Astrocyte (in vitro differentiated cells and primary cell): ENCODE measurements around the gene TMTC2. TPM values are rescaled to one million over a fixed set of nuclear protein-coding genes. Genes with fewer than 3 reads are reported as not detected.

ENCODE experiments used
- DNase-seq: peaks from one replicate; pipeline ENCODE4 v3.0.0-alpha.2; 2010; ENCODE audit warnings: low read depth
- FAIRE-seq: peaks from 2 replicates; lab custom pipeline; 2011; peaks lifted over from hg19 to GRCh38; lab: Jason Lieb, UNC
- H2AFZ ChIP-seq: 2 replicates; pipeline ENCODE4 v1.6.0; 2012; ENCODE audit warnings: low read depth, low read length, inconsistent platforms
- H3K27ac ChIP-seq: 2 replicates; pipeline ENCODE4 v1.5.1; 2011; ENCODE audit warnings: low read depth, low read length, inconsistent platforms
- H3K27me3 ChIP-seq: 2 replicates; pipeline ENCODE4 v1.6.0; 2011; ENCODE audit warnings: low read length, inconsistent platforms; ENCODE audit not compliant: insufficient read depth
- H3K36me3 ChIP-seq: 2 replicates; pipeline ENCODE4 v1.5.1; 2011; ENCODE audit warnings: low read length, inconsistent platforms; ENCODE audit not compliant: insufficient read depth
- H3K4me1 ChIP-seq: 2 replicates; pipeline ENCODE4 v1.5.1; 2011; ENCODE audit warnings: low read length, inconsistent platforms; ENCODE audit not compliant: insufficient read depth
- H3K4me2 ChIP-seq: 2 replicates; pipeline ENCODE4 v1.6.0; 2012; ENCODE audit warnings: low read length, inconsistent platforms
- H3K4me3 ChIP-seq: 2 replicates; pipeline ENCODE4 v1.5.1; 2011; ENCODE audit warnings: low read depth, mild to moderate bottlenecking, low read length, inconsistent platforms; ENCODE audit not compliant: insufficient read depth
- H3K79me2 ChIP-seq: 2 replicates; pipeline ENCODE4 v1.6.0; 2012; ENCODE audit warnings: mild to moderate bottlenecking, low read length, inconsistent platforms; ENCODE audit not compliant: insufficient read depth
- H3K9ac ChIP-seq: 2 replicates; pipeline ENCODE4 v1.6.0; 2012; ENCODE audit warnings: mild to moderate bottlenecking, low read length, inconsistent platforms
- H3K9me3 ChIP-seq: 2 replicates; pipeline ENCODE4 v1.5.1; 2012; ENCODE audit warnings: low read depth, mild to moderate bottlenecking, low read length, inconsistent platforms; ENCODE audit not compliant: insufficient read depth
- H4K20me1 ChIP-seq: 2 replicates; pipeline ENCODE4 v1.6.0; 2012; ENCODE audit warnings: low read length, inconsistent platforms; ENCODE audit not compliant: insufficient read depth
- H3K27ac Mint-ChIP-seq: one replicate; pipeline ENCODE4 v1.8.0; 2021; ENCODE audit warnings: mild to moderate bottlenecking, mixed read lengths; ENCODE audit not compliant: unreplicated experiment
- H3K27me3 Mint-ChIP-seq: one replicate; pipeline ENCODE4 v1.8.0; 2021; ENCODE audit warnings: low read depth, mixed read lengths; ENCODE audit not compliant: unreplicated experiment
- H3K36me3 Mint-ChIP-seq: one replicate; pipeline ENCODE4 v1.8.0; 2021; ENCODE audit warnings: low read depth, mixed read lengths; ENCODE audit not compliant: unreplicated experiment
- H3K4me1 Mint-ChIP-seq: one replicate; pipeline ENCODE4 v1.8.0; 2021; ENCODE audit warnings: low read depth, mixed read lengths; ENCODE audit not compliant: unreplicated experiment
- H3K4me3 Mint-ChIP-seq: one replicate; pipeline ENCODE4 v1.8.0; 2021; ENCODE audit warnings: mild to moderate bottlenecking, moderate library complexity, mixed read lengths; ENCODE audit not compliant: unreplicated experiment
- H3K9me3 Mint-ChIP-seq: one replicate; pipeline ENCODE4 v1.8.0; 2021; ENCODE audit warnings: mild to moderate bottlenecking, mixed read lengths; ENCODE audit not compliant: unreplicated experiment
- CTCF ChIP-seq: IDR thresholded peaks from 2 replicates; pipeline ENCODE4 v1.5.1; 2011; ENCODE audit warnings: low read depth, mild to moderate bottlenecking, inconsistent platforms, low read length, moderate library complexity; ENCODE audit not compliant: insufficient read depth
- EZH2 ChIP-seq: IDR thresholded peaks from 2 replicates; pipeline ENCODE4 v1.6.1; 2012; ENCODE audit warnings: mild to moderate bottlenecking, low read length, inconsistent platforms; ENCODE audit not compliant: insufficient read depth
- total RNA-seq: library from RNA; stranded (reverse); gene quantifications from 2 replicates; pipeline ENCODE4 v1.2.1, GENCODE V29; 2021

Gene TMTC2
- total RNA-seq, 1 donor from 2014 or later = 2.2 TPM

GRCh38 chr12:82665142-82665923 is 21.4 kb upstream of the TMTC2 start:
- DNase-seq (no peak), FAIRE-seq (no peak)
- Histone ChIP-seq H3K27ac (no peak overlapping the region), H3K27me3 (no peaks in the 10 kb centered on the region), H3K4me1 (no peaks in the 10 kb centered on the region), H3K9ac (no peak overlapping the region), H3K79me2 (no peaks in the 10 kb centered on the region), H2AFZ (no peak overlapping the region), H3K4me3 (no peak overlapping the region), H3K4me2 (no peak overlapping the region), H3K9me3 (no peaks in the 10 kb centered on the region), H4K20me1 (no peaks in the 10 kb centered on the region), H3K36me3 (no peaks in the 10 kb centered on the region)
- Mint-ChIP-seq H3K4me3 (no peak overlapping the region), H3K36me3 (no peaks in the 10 kb centered on the region), H3K4me1 (peaks cover 9% of the 10 kb centered on the region), H3K27me3 (peaks cover 2% of the 10 kb centered on the region), H3K27ac (no peak overlapping the region), H3K9me3 (no peaks in the 10 kb centered on the region)
- TF ChIP-seq EZH2 (no peak), CTCF (no peak)

- H3K79me2 ChIP-seq = no peaks in the 10 kb centered on the region
- no peak overlapping the region for H3K9ac ChIP-seq
- no peaks in the 10 kb centered on the region for H3K27me3 ChIP-seq
- H3K27ac ChIP-seq = no peak overlapping the region
- H3K27ac Mint-ChIP-seq = no peak overlapping the region
- H3K9me3 ChIP-seq = no peaks in the 10 kb centered on the region
- TF ChIP-seq CTCF = no peak
- TF ChIP-seq EZH2 = no peak
- H4K20me1 ChIP-seq = no peaks in the 10 kb centered on the region
- H3K9me3 Mint-ChIP-seq = no peaks in the 10 kb centered on the region
- H3K36me3 Mint-ChIP-seq = no peaks in the 10 kb centered on the region
- H3K27me3 Mint-ChIP-seq = peaks cover 2% of the 10 kb centered on the region
- FAIRE-seq = no peak
- no peaks in the 10 kb centered on the region for H3K4me1 ChIP-seq
- DNase-seq = no peak
- no peak overlapping the region for H2AFZ ChIP-seq
- no peaks in the 10 kb centered on the region for H3K4me1 Mint-ChIP-seq
- H3K36me3 ChIP-seq = no peaks in the 10 kb centered on the region
- no peak overlapping the region for H3K4me3 Mint-ChIP-seq
- H3K4me3 ChIP-seq = no peak overlapping the region
- H3K4me2 ChIP-seq = no peak overlapping the region
Observed at GRCh38 chr12:82666830-82667229, 19.9 kb upstream of the TMTC2 start.

- DNase-seq (no peak), FAIRE-seq (no peak)
- Mint-ChIP-seq H3K4me3 (no peak overlapping the region), H3K27ac (no peak overlapping the region), H3K9me3 (no peaks in the 10 kb centered on the region), H3K36me3 (no peaks in the 10 kb centered on the region), H3K27me3 (no peaks in the 10 kb centered on the region), H3K4me1 (peaks cover 2% of the 10 kb centered on the region)
- TF ChIP-seq EZH2 = no peak
- TF ChIP-seq CTCF = no peak
- Histone ChIP-seq H3K4me1 (no peaks in the 10 kb centered on the region), H3K9ac (no peak overlapping the region), H3K4me2 (no peak overlapping the region), H3K9me3 (no peaks in the 10 kb centered on the region), H3K36me3 (no peaks in the 10 kb centered on the region), H3K27me3 (no peaks in the 10 kb centered on the region), H3K79me2 (no peaks in the 10 kb centered on the region), H3K27ac (no peak overlapping the region), H3K4me3 (no peak overlapping the region), H2AFZ (no peak overlapping the region), H4K20me1 (no peaks in the 10 kb centered on the region)
Observed at GRCh38 chr12:82671673-82672195, 15.0 kb upstream of the TMTC2 start.
